ENCODE measurements around the gene POU6F1.

- TF ChIP-seq POLR2A (IDR thresholded peaks at IDR 0.05) (no peak), CTCF (IDR thresholded peaks at IDR 0.05) (no peak)
Observed at GRCh38 chr12:51162217-51162616, 55.6 kb downstream of the POU6F1 start.
